Measurements from ENCODE around the gene CGNL1. TPM values are rescaled to one million over a fixed set of nuclear protein-coding genes. Genes with fewer than 3 reads are reported as not detected.

Gene CGNL1
- total RNA-seq, 1 donor from 2014 or later = 5.4 TPM

- Mint-ChIP-seq H3K27me3 (ENCODE audit: unreplicated experiment) (peaks cover 8% of the 10 kb centered on the region), H3K36me3 (ENCODE audit: unreplicated experiment) (peaks cover 17% of the 10 kb centered on the region), H3K4me1 (ENCODE audit: low read depth, unreplicated experiment) (peaks cover 28% of the 10 kb centered on the region), H3K9me3 (ENCODE audit: unreplicated experiment) (peaks cover 10% of the 10 kb centered on the region), H3K27ac (ENCODE audit: unreplicated experiment) (no peak overlapping the region), H3K4me3 (ENCODE audit: unreplicated experiment) (no peak overlapping the region)
- no peak for DNase-seq
- no peak for TF ChIP-seq CTCF (IDR thresholded peaks at IDR 0.05; ENCODE audit: partially characterized antibody, unreplicated experiment)
Observed at GRCh38 chr15:57532731-57533447, 156.6 kb downstream of the CGNL1 start.

GRCh38 chr15:57533448-57533799 is 157.1 kb downstream of the CGNL1 start:
- no peak for TF ChIP-seq CTCF (IDR thresholded peaks at IDR 0.05; ENCODE audit: partially characterized antibody, unreplicated experiment)
- no peak for DNase-seq
- H3K36me3 Mint-ChIP-seq (ENCODE audit: unreplicated experiment) = peaks cover 17% of the 10 kb centered on the region
- H3K27ac Mint-ChIP-seq (ENCODE audit: unreplicated experiment) = no peak overlapping the region
- no peak overlapping the region for H3K4me3 Mint-ChIP-seq (ENCODE audit: unreplicated experiment)
- H3K4me1 Mint-ChIP-seq (ENCODE audit: low read depth, unreplicated experiment) = peaks cover 28% of the 10 kb centered on the region
- peaks cover 8% of the 10 kb centered on the region for H3K27me3 Mint-ChIP-seq (ENCODE audit: unreplicated experiment)
- H3K9me3 Mint-ChIP-seq (ENCODE audit: unreplicated experiment) = peaks cover 10% of the 10 kb centered on the region

- DNase-seq = no peak
- peak overlapping the region; percentile 53 for H3K27ac Mint-ChIP-seq (ENCODE audit: unreplicated experiment)
- H3K4me3 Mint-ChIP-seq (ENCODE audit: unreplicated experiment) = no peak overlapping the region
- peaks cover 20% of the 10 kb centered on the region for H3K36me3 Mint-ChIP-seq (ENCODE audit: unreplicated experiment)
- peaks cover 10% of the 10 kb centered on the region for H3K9me3 Mint-ChIP-seq (ENCODE audit: unreplicated experiment)
- no peak for TF ChIP-seq CTCF (IDR thresholded peaks at IDR 0.05; ENCODE audit: partially characterized antibody, unreplicated experiment)
- peaks cover 8% of the 10 kb centered on the region for H3K27me3 Mint-ChIP-seq (ENCODE audit: unreplicated experiment)
- H3K4me1 Mint-ChIP-seq (ENCODE audit: low read depth, unreplicated experiment) = peaks cover 26% of the 10 kb centered on the region
Observed at GRCh38 chr15:57534281-57534680, 158.0 kb downstream of the CGNL1 start.

GRCh38 chr15:57537072-57537471 is 160.8 kb downstream of the CGNL1 start:
- peaks cover 30% of the 10 kb centered on the region for H3K36me3 Mint-ChIP-seq (ENCODE audit: unreplicated experiment)
- no peak for TF ChIP-seq CTCF (IDR thresholded peaks at IDR 0.05; ENCODE audit: partially characterized antibody, unreplicated experiment)
- peaks cover 9% of the 10 kb centered on the region for H3K27me3 Mint-ChIP-seq (ENCODE audit: unreplicated experiment)
- H3K27ac Mint-ChIP-seq (ENCODE audit: unreplicated experiment) = no peak overlapping the region
- no peak for DNase-seq
- peaks cover 17% of the 10 kb centered on the region for H3K4me1 Mint-ChIP-seq (ENCODE audit: low read depth, unreplicated experiment)
- no peak overlapping the region for H3K4me3 Mint-ChIP-seq (ENCODE audit: unreplicated experiment)
- peaks cover 14% of the 10 kb centered on the region for H3K9me3 Mint-ChIP-seq (ENCODE audit: unreplicated experiment)

- no peak overlapping the region for H3K4me3 Mint-ChIP-seq (ENCODE audit: unreplicated experiment)
- DNase-seq = no peak
- no peak for TF ChIP-seq CTCF (IDR thresholded peaks at IDR 0.05; ENCODE audit: partially characterized antibody, unreplicated experiment)
- H3K27ac Mint-ChIP-seq (ENCODE audit: unreplicated experiment) = no peak overlapping the region
- H3K27me3 Mint-ChIP-seq (ENCODE audit: unreplicated experiment) = peaks cover 9% of the 10 kb centered on the region
- peaks cover 14% of the 10 kb centered on the region for H3K9me3 Mint-ChIP-seq (ENCODE audit: unreplicated experiment)
- peaks cover 30% of the 10 kb centered on the region for H3K36me3 Mint-ChIP-seq (ENCODE audit: unreplicated experiment)
- peaks cover 17% of the 10 kb centered on the region for H3K4me1 Mint-ChIP-seq (ENCODE audit: low read depth, unreplicated experiment)
Observed at GRCh38 chr15:57537488-57538264, 161.4 kb downstream of the CGNL1 start.

All from glutamatergic neuron (in vitro differentiated cells).